Body of pancreas (tissue), 4 donors: ENCODE results near the gene WBP1.

Experiments used
- POLR2A ChIP-seq, 3 donors: fragments of 450-650 bp; IDR thresholded peaks; one replicate each; pipeline ENCODE4 v1.6.1; 2016; ENCODE audit warnings: antibody characterized with exemption in 3 of 3, mild to moderate bottlenecking in 2 of 3
- TF ChIP-seq, protein P1 (sequence below), 7 experiments: fragments of 450-650 bp in 4 of 7; fragments of 200-600 bp in 3 of 7; sonication (generic) in 3 of 7; IDR thresholded peaks; one replicate each; pipeline ENCODE4 v1.5.1; 2016 to 2019; ENCODE audit warnings: antibody characterized with exemption in 7 of 7

DNA sequence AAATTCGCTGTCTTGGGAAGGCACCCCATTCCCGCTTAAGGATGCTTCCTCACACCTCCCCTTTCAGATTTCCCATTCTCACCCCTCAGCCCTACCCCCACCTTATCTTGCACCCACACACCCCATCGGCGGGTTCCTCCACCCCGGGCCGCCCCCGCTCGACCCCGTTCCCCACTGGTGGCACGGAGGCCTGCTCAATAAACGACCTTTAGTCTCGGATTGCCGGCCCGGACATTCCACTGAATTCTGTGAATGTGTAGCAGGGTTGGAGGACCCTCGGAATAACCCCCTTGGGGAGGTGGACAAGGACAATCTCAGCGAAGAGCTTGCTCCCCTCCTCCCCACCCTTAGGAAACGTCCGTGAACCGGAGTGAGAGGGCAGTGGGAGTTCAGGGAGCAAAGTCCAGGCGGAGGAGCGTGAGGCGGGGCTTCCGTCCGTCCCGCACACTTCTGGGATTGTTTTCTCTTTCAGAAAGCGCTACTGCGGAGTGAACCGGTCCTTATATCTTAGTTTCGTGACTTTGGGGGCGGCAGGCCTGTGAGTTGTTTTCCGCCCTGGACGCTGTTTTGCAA is 44.0 kb downstream of the WBP1 start:
- TF ChIP-seq, protein P1, sequence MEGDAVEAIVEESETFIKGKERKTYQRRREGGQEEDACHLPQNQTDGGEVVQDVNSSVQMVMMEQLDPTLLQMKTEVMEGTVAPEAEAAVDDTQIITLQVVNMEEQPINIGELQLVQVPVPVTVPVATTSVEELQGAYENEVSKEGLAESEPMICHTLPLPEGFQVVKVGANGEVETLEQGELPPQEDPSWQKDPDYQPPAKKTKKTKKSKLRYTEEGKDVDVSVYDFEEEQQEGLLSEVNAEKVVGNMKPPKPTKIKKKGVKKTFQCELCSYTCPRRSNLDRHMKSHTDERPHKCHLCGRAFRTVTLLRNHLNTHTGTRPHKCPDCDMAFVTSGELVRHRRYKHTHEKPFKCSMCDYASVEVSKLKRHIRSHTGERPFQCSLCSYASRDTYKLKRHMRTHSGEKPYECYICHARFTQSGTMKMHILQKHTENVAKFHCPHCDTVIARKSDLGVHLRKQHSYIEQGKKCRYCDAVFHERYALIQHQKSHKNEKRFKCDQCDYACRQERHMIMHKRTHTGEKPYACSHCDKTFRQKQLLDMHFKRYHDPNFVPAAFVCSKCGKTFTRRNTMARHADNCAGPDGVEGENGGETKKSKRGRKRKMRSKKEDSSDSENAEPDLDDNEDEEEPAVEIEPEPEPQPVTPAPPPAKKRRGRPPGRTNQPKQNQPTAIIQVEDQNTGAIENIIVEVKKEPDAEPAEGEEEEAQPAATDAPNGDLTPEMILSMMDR (IDR thresholded peaks at IDR 0.05) = no peak
- no peak for TF ChIP-seq POLR2A (IDR thresholded peaks at IDR 0.05)
